Stimulated activated effector memory CD8-positive, alpha-beta T cell treated with anti-CD3 and anti-CD28 coated beads, Interleukin-12 subunit alpha, Interleukin-12 subunit beta, amount 100 ng/mL, for 72 hours (primary cell): ENCODE data around the gene ERMARD.

Experiments used
- ATAC-seq: fragments of 150-1000 bp; cut with Tn5 transposase; 2 replicates; pipeline ENCODE4 v1.10.0; 2021
- DNase-seq, 2 donors: peaks; one replicate each; pipeline ENCODE4 v3.0.0; 2021 to 2022; ENCODE audit warnings: low spot score in 2 of 2
- H3K27ac Mint-ChIP-seq: one replicate; pipeline ENCODE4 v1.8.0; 2022; ENCODE audit warnings: mild to moderate bottlenecking, mixed read lengths
- H3K36me3 Mint-ChIP-seq: one replicate; pipeline ENCODE4 v1.8.0; 2022; ENCODE audit warnings: mild to moderate bottlenecking, mixed read lengths
- H3K4me1 Mint-ChIP-seq: one replicate; pipeline ENCODE4 v1.8.0; 2022; ENCODE audit warnings: mixed read lengths
- H3K4me3 Mint-ChIP-seq: one replicate; pipeline ENCODE4 v1.8.0; 2022; ENCODE audit warnings: mild to moderate bottlenecking, mixed read lengths
- H3K9me3 Mint-ChIP-seq: one replicate; pipeline ENCODE4 v1.8.0; 2022; ENCODE audit warnings: mixed read lengths

The ERMARD gene

GRCh38 chr6:169766232-169766631 lies 14.8 kb downstream of the ERMARD start:
- H3K36me3 Mint-ChIP-seq = peaks cover 91% of the 10 kb centered on the region
- peaks cover 7% of the 10 kb centered on the region for H3K4me1 Mint-ChIP-seq
- no peaks in the 10 kb centered on the region for H3K9me3 Mint-ChIP-seq
- no peak for DNase-seq
- no peak overlapping the region for H3K4me3 Mint-ChIP-seq
- H3K27ac Mint-ChIP-seq = no peak overlapping the region
- no peak for ATAC-seq

- H3K9me3 Mint-ChIP-seq = no peaks in the 10 kb centered on the region
- peaks cover 91% of the 10 kb centered on the region for H3K36me3 Mint-ChIP-seq
- peaks cover 7% of the 10 kb centered on the region for H3K4me1 Mint-ChIP-seq
- DNase-seq (peak in 1 of 2 donors; percentile 18), ATAC-seq (no peak)
- H3K4me3 Mint-ChIP-seq = no peak overlapping the region
- no peak overlapping the region for H3K27ac Mint-ChIP-seq
These were observed 15.7 kb downstream of the ERMARD start for GRCh38 chr6:169766921-169767736.

GRCh38 chr6:169774347-169774746 lies 22.9 kb downstream of the ERMARD start:
- Mint-ChIP-seq H3K27ac (no peak overlapping the region), H3K4me1 (no peaks in the 10 kb centered on the region), H3K9me3 (no peaks in the 10 kb centered on the region), H3K4me3 (no peak overlapping the region), H3K36me3 (peaks cover 80% of the 10 kb centered on the region)
- peak in 1 of 2 donors; percentile 25 for DNase-seq
- no peak for ATAC-seq

- H3K27ac Mint-ChIP-seq = no peak overlapping the region
- H3K9me3 Mint-ChIP-seq = no peaks in the 10 kb centered on the region
- DNase-seq (no peak), ATAC-seq (no peak)
- no peaks in the 10 kb centered on the region for H3K4me1 Mint-ChIP-seq
- H3K36me3 Mint-ChIP-seq = peaks cover 72% of the 10 kb centered on the region
- no peak overlapping the region for H3K4me3 Mint-ChIP-seq
These were observed 23.9 kb downstream of the ERMARD start for GRCh38 chr6:169775321-169775720.

GRCh38 chr6:169776379-169776778 lies 25.0 kb downstream of the ERMARD start:
- H3K36me3 Mint-ChIP-seq = peaks cover 70% of the 10 kb centered on the region
- ATAC-seq (no peak), DNase-seq (no peak)
- no peaks in the 10 kb centered on the region for H3K9me3 Mint-ChIP-seq
- H3K27ac Mint-ChIP-seq = peak overlapping the region; percentile 48
- no peak overlapping the region for H3K4me3 Mint-ChIP-seq
- no peaks in the 10 kb centered on the region for H3K4me1 Mint-ChIP-seq

GRCh38 chr6:169777896-169778295 lies 26.5 kb downstream of the ERMARD start:
- Mint-ChIP-seq H3K27ac (no peak overlapping the region), H3K36me3 (peaks cover 59% of the 10 kb centered on the region), H3K4me3 (no peak overlapping the region), H3K4me1 (no peaks in the 10 kb centered on the region), H3K9me3 (no peaks in the 10 kb centered on the region)
- DNase-seq (no peak), ATAC-seq (no peak)

GRCh38 chr6:169778646-169779045 lies 27.2 kb downstream of the ERMARD start:
- Mint-ChIP-seq H3K27ac (no peak overlapping the region), H3K36me3 (peaks cover 55% of the 10 kb centered on the region), H3K9me3 (no peaks in the 10 kb centered on the region), H3K4me1 (no peaks in the 10 kb centered on the region), H3K4me3 (no peak overlapping the region)
- no peak for DNase-seq
- no peak for ATAC-seq

- Mint-ChIP-seq H3K27ac (no peak overlapping the region), H3K36me3 (peaks cover 56% of the 10 kb centered on the region), H3K4me3 (no peak overlapping the region), H3K9me3 (no peaks in the 10 kb centered on the region), H3K4me1 (no peaks in the 10 kb centered on the region)
- ATAC-seq (no peak), DNase-seq (no peak)
These were observed 27.8 kb downstream of the ERMARD start for GRCh38 chr6:169779092-169779815.

GRCh38 chr6:169779896-169780295 lies 28.5 kb downstream of the ERMARD start:
- ATAC-seq (no peak), DNase-seq (no peak)
- Mint-ChIP-seq H3K9me3 (no peaks in the 10 kb centered on the region), H3K4me1 (no peaks in the 10 kb centered on the region), H3K36me3 (peaks cover 56% of the 10 kb centered on the region), H3K4me3 (no peak overlapping the region), H3K27ac (no peak overlapping the region)

- ATAC-seq (no peak), DNase-seq (no peak)
- Mint-ChIP-seq H3K36me3 (peaks cover 49% of the 10 kb centered on the region), H3K4me1 (no peaks in the 10 kb centered on the region), H3K27ac (no peak overlapping the region), H3K9me3 (no peaks in the 10 kb centered on the region), H3K4me3 (no peak overlapping the region)
These were observed 29.2 kb downstream of the ERMARD start for GRCh38 chr6:169780571-169781091.

GRCh38 chr6:169782966-169783365 lies 31.5 kb downstream of the ERMARD start:
- ATAC-seq (no peak), DNase-seq (no peak)
- Mint-ChIP-seq H3K36me3 (peaks cover 31% of the 10 kb centered on the region), H3K9me3 (no peaks in the 10 kb centered on the region), H3K27ac (no peak overlapping the region), H3K4me1 (no peaks in the 10 kb centered on the region), H3K4me3 (no peak overlapping the region)

- H3K9me3 Mint-ChIP-seq = no peaks in the 10 kb centered on the region
- H3K36me3 Mint-ChIP-seq = peaks cover 26% of the 10 kb centered on the region
- no peak for DNase-seq
- H3K4me1 Mint-ChIP-seq = no peaks in the 10 kb centered on the region
- no peak overlapping the region for H3K4me3 Mint-ChIP-seq
- H3K27ac Mint-ChIP-seq = no peak overlapping the region
- no peak for ATAC-seq
These were observed 32.0 kb downstream of the ERMARD start for GRCh38 chr6:169783401-169783800.

- no peak for ATAC-seq
- Mint-ChIP-seq H3K4me1 (no peaks in the 10 kb centered on the region), H3K36me3 (peaks cover 24% of the 10 kb centered on the region)
These were observed 32.8 kb downstream of the ERMARD start for GRCh38 chr6:169783971-169784820.

GRCh38 chr6:169784821-169785340 lies 33.5 kb downstream of the ERMARD start:
- DNase-seq (no peak), ATAC-seq (no peak)
- Mint-ChIP-seq H3K4me3 (no peak overlapping the region), H3K4me1 (peaks cover 4% of the 10 kb centered on the region), H3K27ac (no peak overlapping the region), H3K36me3 (peaks cover 21% of the 10 kb centered on the region), H3K9me3 (no peaks in the 10 kb centered on the region)

More at GRCh38 chr6:169783971-169784820, 32.8 kb downstream of the ERMARD start:
- Mint-ChIP-seq H3K9me3 (no peaks in the 10 kb centered on the region), H3K27ac (no peak overlapping the region), H3K4me3 (no peak overlapping the region)
- DNase-seq = no peak

GRCh38 chr6:169785566-169785965 lies 34.1 kb downstream of the ERMARD start:
- Mint-ChIP-seq H3K9me3 (no peaks in the 10 kb centered on the region), H3K4me3 (no peak overlapping the region), H3K4me1 (peaks cover 11% of the 10 kb centered on the region), H3K36me3 (peaks cover 20% of the 10 kb centered on the region), H3K27ac (no peak overlapping the region)
- DNase-seq = no peak
- ATAC-seq = no peak
